Loucy (cell line): ENCODE measurements around the gene STON2.

Experiments used
- EZH2phosphoT487 ChIP-seq: fragments of 200-600 bp; IDR thresholded peaks from 2 replicates; pipeline ENCODE4 v1.6.1; 2018; ENCODE audit warnings: antibody characterized with exemption, mild to moderate bottlenecking, moderate library complexity, borderline replicate concordance
- TF ChIP-seq, protein P1 (sequence below): fragments of 200-600 bp; sonication (generic); conservative IDR thresholded peaks from 2 replicates; pipeline ENCODE4 v1.5.1; 2014; ENCODE audit warnings: mild to moderate bottlenecking, antibody characterized with exemption, low read length

GRCh38 chr14:81353691-81354323 is 46.3 kb downstream of the STON2 start:
- TF ChIP-seq, protein P1, sequence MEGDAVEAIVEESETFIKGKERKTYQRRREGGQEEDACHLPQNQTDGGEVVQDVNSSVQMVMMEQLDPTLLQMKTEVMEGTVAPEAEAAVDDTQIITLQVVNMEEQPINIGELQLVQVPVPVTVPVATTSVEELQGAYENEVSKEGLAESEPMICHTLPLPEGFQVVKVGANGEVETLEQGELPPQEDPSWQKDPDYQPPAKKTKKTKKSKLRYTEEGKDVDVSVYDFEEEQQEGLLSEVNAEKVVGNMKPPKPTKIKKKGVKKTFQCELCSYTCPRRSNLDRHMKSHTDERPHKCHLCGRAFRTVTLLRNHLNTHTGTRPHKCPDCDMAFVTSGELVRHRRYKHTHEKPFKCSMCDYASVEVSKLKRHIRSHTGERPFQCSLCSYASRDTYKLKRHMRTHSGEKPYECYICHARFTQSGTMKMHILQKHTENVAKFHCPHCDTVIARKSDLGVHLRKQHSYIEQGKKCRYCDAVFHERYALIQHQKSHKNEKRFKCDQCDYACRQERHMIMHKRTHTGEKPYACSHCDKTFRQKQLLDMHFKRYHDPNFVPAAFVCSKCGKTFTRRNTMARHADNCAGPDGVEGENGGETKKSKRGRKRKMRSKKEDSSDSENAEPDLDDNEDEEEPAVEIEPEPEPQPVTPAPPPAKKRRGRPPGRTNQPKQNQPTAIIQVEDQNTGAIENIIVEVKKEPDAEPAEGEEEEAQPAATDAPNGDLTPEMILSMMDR, result no peak
- TF ChIP-seq EZH2phosphoT487, result no peak
